Bronchial epithelial cell (primary cell): Measurements from ENCODE around the gene KCTD5. TPM values are rescaled to one million over a fixed set of nuclear protein-coding genes. Genes with fewer than 3 reads are reported as not detected.
A peak's percentile ranks its signal among the peaks of the same experiment; 100 is the strongest.

Experiments
- DNase-seq: peaks from one replicate; pipeline ENCODE4 v3.0.0-alpha.2; 2010; ENCODE audit warnings: low read depth
- FAIRE-seq: peaks from 2 replicates; lab custom pipeline; 2011; peaks lifted over from hg19 to GRCh38; lab: Jason Lieb, UNC
- H3K27me3 ChIP-seq: 2 replicates; pipeline ENCODE4 v1.5.1; 2011; ENCODE audit warnings: low read length; ENCODE audit not compliant: control insufficient read depth, insufficient read depth
- H3K36me3 ChIP-seq: 2 replicates; pipeline ENCODE4 v1.5.1; 2011; ENCODE audit warnings: low read length; ENCODE audit not compliant: control insufficient read depth, insufficient read depth
- H3K4me3 ChIP-seq: 2 replicates; pipeline ENCODE4 v1.5.1; 2011; ENCODE audit warnings: mild to moderate bottlenecking, low read depth, low read length, control low read depth
- total RNA-seq: library from RNA; depleted of rRNA; stranded (reverse); fragments of >200 nt; gene quantifications from 2 replicates; pipeline ENCODE4 v1.2.1, GENCODE V29; 2014
- TF ChIP-seq, protein P1 (sequence below): IDR thresholded peaks from 2 replicates; pipeline ENCODE4 v1.5.1; 2011; ENCODE audit warnings: mild to moderate bottlenecking, moderate library complexity, low read length, control low read depth, inconsistent platforms; ENCODE audit not compliant: insufficient read depth, severe bottlenecking

The KCTD5 gene
- total RNA-seq, 1 donor from 2014 or later, result 28.4 TPM

DNA sequence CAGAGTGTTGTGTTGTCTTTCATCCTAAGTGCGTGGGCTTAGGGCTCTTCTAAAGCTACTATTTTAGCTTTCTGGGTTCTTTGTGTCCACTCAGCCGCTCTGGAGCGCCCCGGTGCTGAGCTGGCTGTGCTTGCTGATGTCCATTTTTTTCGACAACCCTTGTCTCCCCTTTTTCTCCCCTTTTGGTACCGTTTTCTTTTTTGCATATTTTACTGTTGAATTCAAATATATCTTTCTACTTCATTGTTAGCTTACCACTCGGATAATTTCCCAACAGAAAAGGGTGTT, 71.4 kb downstream of the KCTD5 start:
- H3K4me3 ChIP-seq, result peak overlapping the region; percentile 87
- peaks cover 17% of the 10 kb centered on the region for H3K36me3 ChIP-seq
- H3K27me3 ChIP-seq, result no peaks in the 10 kb centered on the region
- DNase-seq, result no peak
- TF ChIP-seq, protein P1, sequence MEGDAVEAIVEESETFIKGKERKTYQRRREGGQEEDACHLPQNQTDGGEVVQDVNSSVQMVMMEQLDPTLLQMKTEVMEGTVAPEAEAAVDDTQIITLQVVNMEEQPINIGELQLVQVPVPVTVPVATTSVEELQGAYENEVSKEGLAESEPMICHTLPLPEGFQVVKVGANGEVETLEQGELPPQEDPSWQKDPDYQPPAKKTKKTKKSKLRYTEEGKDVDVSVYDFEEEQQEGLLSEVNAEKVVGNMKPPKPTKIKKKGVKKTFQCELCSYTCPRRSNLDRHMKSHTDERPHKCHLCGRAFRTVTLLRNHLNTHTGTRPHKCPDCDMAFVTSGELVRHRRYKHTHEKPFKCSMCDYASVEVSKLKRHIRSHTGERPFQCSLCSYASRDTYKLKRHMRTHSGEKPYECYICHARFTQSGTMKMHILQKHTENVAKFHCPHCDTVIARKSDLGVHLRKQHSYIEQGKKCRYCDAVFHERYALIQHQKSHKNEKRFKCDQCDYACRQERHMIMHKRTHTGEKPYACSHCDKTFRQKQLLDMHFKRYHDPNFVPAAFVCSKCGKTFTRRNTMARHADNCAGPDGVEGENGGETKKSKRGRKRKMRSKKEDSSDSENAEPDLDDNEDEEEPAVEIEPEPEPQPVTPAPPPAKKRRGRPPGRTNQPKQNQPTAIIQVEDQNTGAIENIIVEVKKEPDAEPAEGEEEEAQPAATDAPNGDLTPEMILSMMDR, result no peak
- no peak for FAIRE-seq

DNA sequence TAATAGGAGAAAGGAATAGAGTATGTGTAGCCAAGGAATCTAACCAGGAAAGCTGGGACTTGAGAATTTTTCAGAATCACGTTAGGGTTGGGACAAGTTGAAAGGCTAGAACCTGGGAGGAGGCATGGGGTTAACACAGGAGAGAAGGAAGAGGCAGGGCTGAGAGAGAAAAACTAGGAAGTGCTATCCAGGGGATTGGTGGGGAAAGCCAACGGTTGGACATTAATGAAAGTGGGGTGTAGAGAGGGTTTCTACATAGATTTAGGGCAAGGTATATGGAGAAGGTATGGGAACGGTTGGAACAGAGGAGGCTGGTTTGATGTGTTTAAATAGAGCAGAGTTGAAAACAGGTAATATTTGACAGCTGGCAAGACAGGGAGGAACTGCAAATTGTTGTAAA, 72.8 kb downstream of the KCTD5 start:
- FAIRE-seq, result no peak
- Histone ChIP-seq H3K4me3 (no peak overlapping the region), H3K27me3 (no peaks in the 10 kb centered on the region), H3K36me3 (peaks cover 26% of the 10 kb centered on the region)
- DNase-seq, result no peak
- TF ChIP-seq, protein P1, result no peak

DNA sequence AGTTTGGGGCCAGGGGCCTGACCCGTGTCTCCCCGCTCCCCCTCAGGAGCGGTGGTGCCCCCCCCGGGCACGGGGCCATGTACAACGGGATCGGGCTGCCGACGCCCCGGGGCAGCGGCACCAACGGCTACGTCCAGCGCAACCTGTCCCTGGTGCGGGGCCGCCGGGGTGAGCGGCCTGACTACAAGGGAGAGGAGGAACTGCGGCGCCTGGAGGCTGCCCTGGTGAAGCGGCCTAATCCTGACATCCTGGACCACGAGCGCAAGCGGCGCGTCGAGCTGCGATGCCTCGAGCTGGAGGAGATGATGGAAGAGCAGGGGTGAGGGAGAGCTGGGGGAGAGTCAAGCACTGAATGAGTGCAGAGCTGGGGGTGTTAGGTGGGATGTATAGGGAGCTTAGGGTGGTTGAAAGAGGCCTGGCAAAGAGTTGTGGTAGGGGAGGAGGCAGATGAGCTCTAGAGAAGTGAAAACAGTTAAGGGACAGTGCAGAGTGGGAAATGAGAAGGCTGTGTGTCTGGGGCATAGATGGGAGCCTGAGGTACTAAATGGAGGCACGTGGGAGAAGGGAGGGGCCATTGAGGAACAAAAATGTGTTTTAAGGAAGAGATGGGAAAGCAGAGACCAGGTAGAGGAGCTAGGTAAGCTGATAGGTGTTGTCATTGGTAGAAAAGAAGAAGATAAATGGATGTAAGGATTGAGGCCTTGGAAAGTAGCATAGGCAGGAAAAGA, 74.1 kb downstream of the KCTD5 start:
- Histone ChIP-seq H3K27me3 (no peaks in the 10 kb centered on the region), H3K4me3 (no peak overlapping the region), H3K36me3 (peaks cover 29% of the 10 kb centered on the region)
- no peak for FAIRE-seq
- no peak for DNase-seq
- TF ChIP-seq, protein P1, result no peak

DNA sequence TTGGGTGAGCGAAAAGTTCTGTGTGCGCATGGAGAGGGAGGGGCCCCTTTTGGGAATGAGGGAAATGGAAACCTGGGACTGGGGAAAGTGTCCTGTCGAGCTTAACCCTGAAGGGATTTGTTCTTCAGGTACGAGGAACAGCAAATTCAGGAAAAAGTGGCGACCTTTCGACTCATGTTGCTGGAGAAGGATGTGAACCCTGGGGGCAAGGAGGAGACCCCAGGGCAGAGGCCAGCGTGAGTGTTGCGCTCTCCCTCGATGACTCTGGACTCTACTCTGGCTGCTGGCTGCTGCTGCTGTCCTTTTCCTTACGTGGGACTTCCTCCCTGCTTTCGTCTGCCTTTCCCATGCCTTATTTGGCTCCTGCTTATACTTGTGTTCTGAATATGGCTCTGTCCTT, 75.0 kb downstream of the KCTD5 start:
- Histone ChIP-seq H3K36me3 (peaks cover 38% of the 10 kb centered on the region), H3K27me3 (no peaks in the 10 kb centered on the region), H3K4me3 (no peak overlapping the region)
- DNase-seq, result no peak
- TF ChIP-seq, protein P1, result no peak
- no peak for FAIRE-seq

Other genes with a start within 250 kb of the KCTD5 start
- 0.53 and 0.64 TPM in 2 replicates for gene TEDC2, start 222.4 kb upstream of the KCTD5 start, total RNA-seq
- gene NTN3, start 211.2 kb upstream of the KCTD5 start, total RNA-seq, result under 0.01 TPM in 1 of 2 replicates, not detected in the other
- gene TBC1D24, start 207.4 kb upstream of the KCTD5 start, total RNA-seq, result 4.7 and 5.4 TPM in 2 replicates
- 7.9 and 13.2 TPM in 2 replicates for gene ATP6V0C, start 168.6 kb upstream of the KCTD5 start, total RNA-seq
- gene AMDHD2, start 162.2 kb upstream of the KCTD5 start, total RNA-seq, result 27.7 and 35.8 TPM in 2 replicates
- 0.26 TPM in 1 of 2 replicates, not detected in the other for gene CEMP1, start 151.1 kb upstream of the KCTD5 start, total RNA-seq
- gene PDPK1, start 144.5 kb upstream of the KCTD5 start, total RNA-seq, result 11.8 and 17.7 TPM in 2 replicates
- 1.3 and 4.5 TPM in 2 replicates for gene PRSS27, start 37.7 kb downstream of the KCTD5 start, total RNA-seq
- gene SRRM2, start 70.1 kb downstream of the KCTD5 start, total RNA-seq, result 30.5 and 41.5 TPM in 2 replicates
- 468 and 946 TPM in 2 replicates for gene ELOB, start 94.8 kb downstream of the KCTD5 start, total RNA-seq
- not detected in 2 replicates for gene PRSS33, start 105.0 kb downstream of the KCTD5 start, total RNA-seq
- not detected in 2 replicates for gene PRSS41, start 115.9 kb downstream of the KCTD5 start, total RNA-seq
- gene PRSS21, start 134.7 kb downstream of the KCTD5 start, total RNA-seq, result 2.8 and 4.5 TPM in 2 replicates
- 0.53 and 0.90 TPM in 2 replicates for gene ZG16B, start 147.8 kb downstream of the KCTD5 start, total RNA-seq
- 9.2 and 16.9 TPM in 2 replicates for gene PRSS22, start 175.6 kb downstream of the KCTD5 start, total RNA-seq
- 63.7 and 76.0 TPM in 2 replicates for gene FLYWCH2, start 200.7 kb downstream of the KCTD5 start, total RNA-seq
- gene FLYWCH1, start 229.4 kb downstream of the KCTD5 start, total RNA-seq, result 41.9 and 96.5 TPM in 2 replicates